ENCODE measurements around the gene EN1. TPM values are rescaled to one million over a fixed set of nuclear protein-coding genes. Genes with fewer than 3 reads are reported as not detected.

EN1 gene
- total and polyA plus RNA-seq, 2 of the 13 experiments (the other 11 are each of a cell fraction or from before 2014, with no cell fraction given), result not detected

GRCh38 chr2:118851650-118852049, 4.2 kb upstream of the EN1 start:
- intact Hi-C loops (cut with micrococcal nuclease; ENCODE audit: unreplicated experiment), result no loop called here
- Histone ChIP-seq H3K9ac (ENCODE audit: insufficient read depth, low read depth, low read length) (no peak overlapping the region), H3K4me3 (replicated peaks in 1 of 3; ENCODE audit: insufficient read depth in 1 of 3, low read depth in 2 of 3, low read length in 3 of 3) (no peak overlapping the region), H3K27ac (ENCODE audit: extremely low read length, insufficient read depth, low read length) (no peak overlapping the region), H3K27me3 (ENCODE audit: control insufficient read depth in 1 of 2, insufficient read depth in 2 of 2, low read length in 2 of 2) (peaks cover 14 to 93% of the 10 kb centered on the region in 2 experiments), H3K4me1 (ENCODE audit: insufficient read depth, low read length) (no peaks in the 10 kb centered on the region), H3K4me2 (ENCODE audit: low read depth, low read length) (no peak overlapping the region), H4K20me1 (ENCODE audit: insufficient read depth, low read length) (no peaks in the 10 kb centered on the region), H2AFZ (ENCODE audit: low read length) (no peak overlapping the region), H3K36me3 (replicated peaks in 1 of 2; ENCODE audit: control insufficient read depth in 1 of 2, insufficient read depth in 2 of 2, low read length in 2 of 2) (no peaks in the 10 kb centered on the region; a peak in 1 of 5 replicates), H3K79me2 (ENCODE audit: insufficient read depth, low read length) (no peaks in the 10 kb centered on the region), H3K9me3 (ENCODE audit: low read length) (no peaks in the 10 kb centered on the region)
- ChIA-PET POLR2A (no interaction called here), CTCF (ENCODE audit: low intra/inter-chr PET ratio, low total read pairs) (no interaction called here)
- DNase-seq (ENCODE audit: low spot score) (no peak), FAIRE-seq (no peak), ATAC-seq (no peak)
- TF ChIP-seq PCBP1 (IDR thresholded peaks at IDR 0.05; ENCODE audit: borderline replicate concordance, low read depth, low read length) (no peak), TCF12 (IDR thresholded peaks at IDR 0.05) (no peak), TCF12 (CRISPR knock-in tag; IDR thresholded peaks at IDR 0.05) (no peak), ZNF7 (CRISPR knock-in tag; IDR thresholded peaks at IDR 0.05) (no peak)
- in situ Hi-C loops (cut with HindIII; ENCODE audit: extremely low pct_ligation_motif_present, low pct_unique_long_range_greater_than_20kb), result loop anchor here (10.0 kb wide), 1 partner anchor 807 kb away; no protein-coding TSS in a partner anchor
- no TSS peak for BruUV-seq (replicated peaks)
- WGBS (ENCODE audit: low lambda C conversion rate), result 16% methylated on average over 17 of the region's 17 CpGs

- Histone ChIP-seq H3K36me3 (replicated peaks in 1 of 2; ENCODE audit: control insufficient read depth in 1 of 2, insufficient read depth in 2 of 2, low read length in 2 of 2) (no peaks in the 10 kb centered on the region; a peak in 1 of 5 replicates), H2AFZ (ENCODE audit: low read length) (no peak overlapping the region), H3K4me1 (ENCODE audit: insufficient read depth, low read length) (no peaks in the 10 kb centered on the region), H3K4me3 (replicated peaks in 1 of 3; ENCODE audit: insufficient read depth in 1 of 3, low read depth in 2 of 3, low read length in 3 of 3) (no peak overlapping the region), H3K79me2 (ENCODE audit: insufficient read depth, low read length) (no peaks in the 10 kb centered on the region), H3K9ac (ENCODE audit: insufficient read depth, low read depth, low read length) (no peak overlapping the region), H3K4me2 (ENCODE audit: low read depth, low read length) (no peak overlapping the region), H4K20me1 (ENCODE audit: insufficient read depth, low read length) (no peaks in the 10 kb centered on the region), H3K27ac (ENCODE audit: extremely low read length, insufficient read depth, low read length) (no peak overlapping the region), H3K27me3 (ENCODE audit: control insufficient read depth in 1 of 2, insufficient read depth in 2 of 2, low read length in 2 of 2) (peaks cover 13 to 89% of the 10 kb centered on the region in 2 experiments), H3K9me3 (ENCODE audit: low read length) (no peaks in the 10 kb centered on the region)
- ChIA-PET CTCF (ENCODE audit: low intra/inter-chr PET ratio, low total read pairs) (no interaction called here), POLR2A (no interaction called here)
- WGBS (ENCODE audit: low lambda C conversion rate), result 3% methylated on average over 9 of the region's 9 CpGs
- FAIRE-seq (no peak), DNase-seq (ENCODE audit: low spot score) (no peak), ATAC-seq (no peak)
- intact Hi-C loops (cut with micrococcal nuclease; ENCODE audit: unreplicated experiment) (no loop called here), in situ Hi-C loops (cut with HindIII; ENCODE audit: extremely low pct_ligation_motif_present, low pct_unique_long_range_greater_than_20kb) (loop anchor here (10.0 kb wide), 1 partner anchor 806 kb away; no protein-coding TSS in a partner anchor)
- BruUV-seq (replicated peaks), result no TSS peak
- no peak for TF ChIP-seq ZBTB40 (IDR thresholded peaks at IDR 0.05)
- TF ChIP-seq ZBTB40 (CRISPR knock-in tag; IDR thresholded peaks at IDR 0.05), result no peak
- TF ChIP-seq ZNF280B (CRISPR knock-in tag; IDR thresholded peaks at IDR 0.05; ENCODE audit: borderline replicate concordance), result no peak
- TF ChIP-seq ZNF143 (CRISPR knock-in tag; IDR thresholded peaks at IDR 0.05), result no peak
Measured at GRCh38 chr2:118850901-118851415, 3.5 kb upstream of the EN1 start.
